Activated CD4-positive, alpha-beta T cell treated with anti-CD3 and anti-CD28 coated beads for 36 hours (primary cell): ENCODE results near the gene MFRP. TPM values are rescaled to one million over a fixed set of nuclear protein-coding genes. Genes with fewer than 3 reads are reported as not detected.

Experiments used
- ATAC-seq: fragments of 200-7000 bp; cut with Tn5 transposase; one replicate; pipeline ENCODE4 v1.10.0; 2021; ENCODE audit warnings: mild to moderate bottlenecking, moderate library complexity
- CTCF ChIA-PET: fragments of 350-600 bp; sonication (Branson Sonifier 250); formaldehyde crosslinking; loops from one replicate; lab custom pipeline; 2021; ENCODE audit warnings: antibody characterized with exemption; lab: Charles Lee
- POLR2A ChIA-PET: fragments of 350-600 bp; sonication (Branson Sonifier 250); formaldehyde crosslinking; loops from one replicate; lab custom pipeline; 2021; ENCODE audit warnings: antibody characterized with exemption, inconsistent platforms; lab: Charles Lee
- DNase-seq: peaks from one replicate; pipeline ENCODE4 v3.0.0-alpha.2; 2020
- H3K27ac Mint-ChIP-seq: one replicate; pipeline ENCODE4 v1.8.0; 2021; ENCODE audit warnings: mixed read lengths
- H3K27me3 Mint-ChIP-seq: one replicate; pipeline ENCODE4 v1.8.0; 2021; ENCODE audit warnings: mixed read lengths
- H3K36me3 Mint-ChIP-seq: one replicate; pipeline ENCODE4 v1.8.0; 2021; ENCODE audit warnings: low read depth, mixed read lengths
- H3K4me1 Mint-ChIP-seq: one replicate; pipeline ENCODE4 v1.8.0; 2021; ENCODE audit warnings: mixed read lengths
- H3K4me3 Mint-ChIP-seq: one replicate; pipeline ENCODE4 v1.8.0; 2021; ENCODE audit warnings: mild to moderate bottlenecking, moderate library complexity, mixed read lengths
- H3K9me3 Mint-ChIP-seq: one replicate; pipeline ENCODE4 v1.8.0; 2021; ENCODE audit warnings: low read depth, mixed read lengths
- intact Hi-C, 2 experiments: fragments of 100-400 bp; cut with DNase I in 1 of 2; cut with micrococcal nuclease in 1 of 2; formaldehyde crosslinking; loops; one replicate each; pipeline versions ENCODE4 v1.14.2 to v1.15.1; 2022 to 2024; cut with DNase I, micrococcal nuclease
- total RNA-seq, 2 experiments: library from RNA; stranded (reverse); gene quantifications; one replicate each; pipeline ENCODE4 v1.2.3, GENCODE V29; 2021

MFRP gene
- total RNA-seq, 2 experiments from 2014 or later = not detected

DNA sequence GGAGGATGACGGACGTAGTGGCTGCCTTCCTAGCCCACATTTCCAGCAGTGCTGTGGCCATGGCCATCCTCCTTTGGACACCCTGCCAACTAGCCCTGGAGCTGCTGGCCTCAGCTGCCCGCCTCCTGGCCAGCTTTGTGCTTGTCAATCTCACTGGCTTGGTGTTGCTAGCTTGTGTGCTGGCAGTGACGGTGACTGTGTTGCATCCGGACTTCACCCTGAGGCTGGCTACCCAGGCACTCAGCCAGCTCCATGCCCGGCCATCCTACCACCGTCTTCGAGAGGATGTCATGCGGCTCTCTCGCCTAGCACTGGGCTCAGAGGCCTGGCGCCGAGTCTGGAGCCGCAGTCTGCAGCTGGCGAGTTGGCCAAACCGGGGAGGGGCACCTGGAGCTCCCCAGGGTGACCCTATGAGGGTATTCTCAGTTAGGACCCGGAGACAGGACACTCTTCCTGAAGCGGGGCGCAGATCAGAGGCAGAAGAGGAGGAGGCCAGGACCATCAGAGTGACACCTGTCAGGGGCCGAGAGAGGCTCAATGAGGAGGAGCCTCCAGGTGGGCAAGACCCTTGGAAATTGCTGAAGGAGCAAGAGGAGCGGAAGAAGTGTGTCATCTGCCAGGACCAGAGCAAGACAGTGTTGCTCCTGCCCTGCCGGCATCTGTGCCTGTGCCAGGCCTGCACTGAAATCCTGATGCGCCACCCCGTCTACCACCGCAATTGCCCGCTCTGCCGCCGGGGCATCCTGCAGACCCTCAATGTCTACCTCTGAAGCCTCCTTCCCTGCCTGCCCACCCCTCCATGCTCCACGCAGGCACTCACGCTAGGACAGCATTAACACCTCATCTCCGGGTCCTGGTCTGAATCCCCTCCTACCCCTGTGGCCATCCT lies 10.6 kb downstream of the MFRP start:
- ATAC-seq (no peak), DNase-seq (no peak)
- Mint-ChIP-seq H3K4me1 (peaks cover 31% of the 10 kb centered on the region), H3K36me3 (peaks cover 7% of the 10 kb centered on the region), H3K27me3 (peaks cover 11% of the 10 kb centered on the region), H3K27ac (peak overlapping the region; percentile 99), H3K9me3 (no peaks in the 10 kb centered on the region), H3K4me3 (peak overlapping the region; percentile 99)
- POLR2A ChIA-PET = interaction anchor here (0.6 kb wide), 1 partner anchor 19 kb away, joined by 3 read pairs; no protein-coding TSS in a partner anchor
- intact Hi-C loops = loop anchor here in 1 of 2 experiments (5.0 kb wide), 1 partner anchor 136 kb away; no protein-coding TSS in a partner anchor
- CTCF ChIA-PET = interaction anchor here (1.4 to 1.6 kb wide), 2 partner anchors 20 to 139 kb away, joined by 4 to 5 read pairs; no protein-coding TSS in a partner anchor

- Mint-ChIP-seq H3K27ac (peak overlapping the region; percentile 99), H3K4me1 (peaks cover 29% of the 10 kb centered on the region), H3K9me3 (no peaks in the 10 kb centered on the region), H3K4me3 (peak overlapping the region; percentile 99), H3K36me3 (peaks cover 7% of the 10 kb centered on the region), H3K27me3 (peaks cover 9% of the 10 kb centered on the region)
- ChIA-PET POLR2A (interaction anchor here (0.6 kb wide), 1 partner anchor 20 kb away, joined by 3 read pairs; no protein-coding TSS in a partner anchor), CTCF (interaction anchor here (1.4 kb wide), 2 partner anchors 8 to 21 kb away, joined by 4 read pairs; no protein-coding TSS in a partner anchor)
- no peak for DNase-seq
- intact Hi-C loops = loop anchor here in 1 of 2 experiments (5.0 kb wide), 1 partner anchor 137 kb away; no protein-coding TSS in a partner anchor
- ATAC-seq = no peak
These were observed 11.3 kb downstream of the MFRP start for GRCh38 chr11:119335091-119335654.

DNA sequence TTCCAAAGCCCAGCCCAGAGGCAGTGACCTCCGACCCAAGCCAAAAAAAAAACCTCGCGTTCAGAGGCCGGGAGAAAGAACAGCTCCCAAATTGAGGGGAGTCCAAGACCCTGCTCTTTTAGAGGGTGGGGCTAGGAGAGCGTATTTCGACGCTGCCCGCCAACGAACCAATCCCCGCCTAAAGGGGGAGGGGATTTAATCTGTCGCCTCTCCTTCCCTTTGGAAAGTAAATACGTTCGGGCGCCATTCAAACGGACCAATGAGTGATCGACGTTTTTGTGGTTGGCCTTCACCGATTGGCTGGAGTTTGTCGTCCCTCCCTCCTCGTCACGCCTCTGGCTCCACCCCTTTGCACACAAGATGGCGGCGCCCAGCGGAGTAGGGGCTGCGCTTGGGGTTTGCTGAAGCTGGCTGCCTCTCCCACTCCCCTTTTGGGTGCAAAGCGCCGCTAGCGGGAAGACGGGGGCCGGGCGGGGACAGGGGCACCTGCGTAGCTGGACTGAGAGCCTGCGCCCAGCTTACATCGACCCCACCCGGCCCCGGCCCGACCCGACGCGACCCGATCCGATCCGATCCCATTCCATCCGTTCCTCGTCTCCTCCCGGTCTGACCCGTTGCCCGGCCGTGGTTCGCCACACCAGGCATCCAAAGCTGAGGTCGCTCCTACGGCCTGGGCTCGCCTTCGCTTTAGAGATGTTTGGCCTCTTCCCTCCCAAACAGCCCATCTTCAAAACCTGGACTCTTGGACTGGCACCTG lies 12.2 kb downstream of the MFRP start, which contains the start of gene RNF26:
RNF26 (plus strand) TSS at position 354 of the 757 bp plus-strand sequence. CDS start 596 bp downstream, outside the sequence.
- Mint-ChIP-seq H3K9me3 (no peaks in the 10 kb centered on the region), H3K27me3 (peaks cover 7% of the 10 kb centered on the region), H3K27ac (peak within 1 kb of the TSS; percentile 99), H3K4me1 (peaks cover 29% of the 10 kb centered on the region), H3K4me3 (peak within 1 kb of the TSS; percentile 99), H3K36me3 (peaks cover 7% of the 10 kb centered on the region)
- peak; percentile 96 for ATAC-seq
- intact Hi-C loops = loop anchor here (1.0 kb wide), 8 partner anchors 11 to 304 kb away; partner anchors contain the start of genes CBL (in 1 of the 2), HINFP (in 1 of the 2), SLC37A4 (in 1 of the 2) and USP2 (in 1 of the 2)
- POLR2A ChIA-PET = interaction anchor here (0.5 to 0.7 kb wide), 5 partner anchors 14 to 731 kb away, joined by 3 to 7 read pairs (median 3); no protein-coding TSS in a partner anchor
- peak; percentile 96 for DNase-seq
- CTCF ChIA-PET = interaction anchor here (0.6 to 1.6 kb wide), 5 partner anchors 9 to 198 kb away, joined by 3 to 4 read pairs (median 4); no protein-coding TSS in a partner anchor

- Mint-ChIP-seq H3K9me3 (no peaks in the 10 kb centered on the region), H3K4me3 (no peak overlapping the region), H3K27ac (no peak overlapping the region), H3K4me1 (peaks cover 21% of the 10 kb centered on the region), H3K27me3 (no peaks in the 10 kb centered on the region), H3K36me3 (peaks cover 5% of the 10 kb centered on the region)
- DNase-seq (no peak), ATAC-seq (no peak)
- CTCF ChIA-PET = interaction anchor here (1.1 to 2.5 kb wide), 2 partner anchors 8 to 9 kb away, joined by 6 to 22 read pairs; no protein-coding TSS in a partner anchor
- POLR2A ChIA-PET = interaction anchor here (0.6 kb wide), 1 partner anchor 250 kb away, joined by 6 read pairs; no protein-coding TSS in a partner anchor
- intact Hi-C loops = no loop called here
These were observed 14.3 kb downstream of the MFRP start for GRCh38 chr11:119332111-119332765.

GRCh38 chr11:119330237-119330636 lies 16.3 kb downstream of the MFRP start:
- H3K4me1 Mint-ChIP-seq = peaks cover 5% of the 10 kb centered on the region
- H3K27ac Mint-ChIP-seq = no peak overlapping the region
- H3K36me3 Mint-ChIP-seq = no peaks in the 10 kb centered on the region
- ATAC-seq (no peak), DNase-seq (no peak)
- ChIA-PET CTCF (interaction anchor here (1.1 to 1.4 kb wide), 2 partner anchors 9 to 26 kb away, joined by 3 read pairs; no protein-coding TSS in a partner anchor), POLR2A (no interaction called here)
- intact Hi-C loops = no loop called here
- H3K4me3 Mint-ChIP-seq = no peak overlapping the region
- H3K9me3 Mint-ChIP-seq = no peaks in the 10 kb centered on the region
- no peaks in the 10 kb centered on the region for H3K27me3 Mint-ChIP-seq

DNA sequence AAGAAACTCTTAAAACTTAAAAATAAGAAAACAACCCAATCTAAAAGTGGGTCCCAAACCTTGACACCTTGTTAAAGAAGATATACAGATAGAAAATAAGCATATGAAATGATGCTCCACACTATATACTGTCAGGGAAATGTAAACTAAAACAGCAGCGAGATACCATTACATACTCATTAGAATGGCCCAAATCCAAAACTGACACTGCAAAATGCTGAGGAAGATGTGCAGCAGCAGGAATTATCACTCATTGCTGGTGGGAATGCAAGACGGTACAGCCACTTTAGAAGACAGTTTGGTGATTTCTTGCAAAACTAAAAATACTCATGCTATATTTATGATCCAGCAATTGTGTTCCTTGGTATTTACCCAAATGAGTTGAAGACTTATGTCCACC lies 17.2 kb downstream of the MFRP start:
- DNase-seq (no peak), ATAC-seq (no peak)
- H3K4me3 Mint-ChIP-seq = no peak overlapping the region
- POLR2A ChIA-PET = no interaction called here
- intact Hi-C loops = no loop called here
- no peaks in the 10 kb centered on the region for H3K27me3 Mint-ChIP-seq
- H3K9me3 Mint-ChIP-seq = no peaks in the 10 kb centered on the region
- CTCF ChIA-PET = no interaction called here
- H3K36me3 Mint-ChIP-seq = no peaks in the 10 kb centered on the region
- no peaks in the 10 kb centered on the region for H3K4me1 Mint-ChIP-seq
- no peak overlapping the region for H3K27ac Mint-ChIP-seq

DNA sequence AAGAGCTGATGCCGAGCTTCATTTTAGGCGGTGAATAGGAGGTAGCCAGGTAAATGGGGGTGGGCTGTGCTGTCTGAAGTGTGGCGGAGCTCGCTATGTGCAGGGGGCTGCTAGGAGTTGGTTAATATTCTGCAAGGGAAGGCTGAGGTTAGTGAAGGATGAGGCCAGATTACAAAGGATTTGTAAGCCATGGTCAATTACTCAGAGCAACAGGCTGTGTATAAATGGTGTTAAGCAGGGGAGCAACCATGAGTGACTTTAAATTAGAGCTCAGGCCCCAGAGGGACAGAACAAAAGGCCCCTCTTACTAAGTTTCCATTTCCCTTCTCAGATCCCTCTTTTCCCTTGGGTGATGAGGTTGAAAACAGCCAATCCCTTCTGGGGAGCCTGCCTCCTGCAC lies 22.3 kb downstream of the MFRP start:
- ATAC-seq = no peak
- Mint-ChIP-seq H3K4me3 (no peak overlapping the region), H3K27ac (no peak overlapping the region), H3K27me3 (no peaks in the 10 kb centered on the region), H3K9me3 (no peaks in the 10 kb centered on the region), H3K4me1 (peaks cover 16% of the 10 kb centered on the region), H3K36me3 (no peaks in the 10 kb centered on the region)
- POLR2A ChIA-PET = no interaction called here
- intact Hi-C loops = loop anchor here (5.0 kb wide), 2 partner anchors 117 to 327 kb away; partner anchors contain the start of genes CBL (in 1 of the 2) and CENATAC (in 1 of the 2)
- CTCF ChIA-PET = interaction anchor here (0.6 to 6.2 kb wide), 34 partner anchors 8 to 306 kb away, joined by 3 to 69 read pairs (median 5); partner anchors contain the start of genes C1QTNF5, CBL, NLRX1 and RPS25
- no peak for DNase-seq

- peak; percentile 21 for ATAC-seq
- POLR2A ChIA-PET = no interaction called here
- H3K27ac Mint-ChIP-seq = no peak overlapping the region
These were observed 22.9 kb downstream of the MFRP start for GRCh38 chr11:119323532-119324033.

DNA sequence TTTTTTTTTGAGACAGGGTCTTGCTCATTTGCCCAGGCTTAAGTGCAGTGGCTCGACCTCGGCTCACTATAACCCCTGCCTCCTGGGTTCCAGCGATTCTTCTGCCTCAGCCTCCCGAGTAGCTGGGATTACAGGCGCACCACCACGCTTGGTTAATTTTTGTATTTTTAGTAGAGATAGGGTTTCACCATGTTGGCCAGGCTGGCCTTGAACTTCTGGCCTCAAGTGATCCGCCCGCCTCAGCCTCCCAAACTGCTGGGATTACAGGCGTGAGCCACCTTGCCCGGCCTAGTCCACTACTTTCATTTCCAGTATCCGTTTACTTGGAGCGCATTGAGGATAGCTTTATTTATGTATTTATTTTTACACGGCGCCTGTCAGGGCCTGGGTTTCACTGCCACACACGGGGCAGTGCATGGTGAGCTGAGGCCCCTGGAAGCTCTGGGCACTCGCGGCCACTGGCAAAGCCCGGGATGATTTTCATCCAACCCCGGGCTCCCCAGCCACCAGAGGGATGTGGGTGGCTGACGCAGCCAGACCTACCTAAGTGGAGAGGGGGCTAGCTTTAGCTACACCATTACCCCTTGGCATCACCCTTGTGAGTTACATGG lies 23.5 kb downstream of the MFRP start:
- POLR2A ChIA-PET = no interaction called here

More at GRCh38 chr11:119323532-119324033, 22.9 kb downstream of the MFRP start:
- Mint-ChIP-seq H3K4me3 (no peak overlapping the region), H3K27me3 (peaks cover 3% of the 10 kb centered on the region), H3K9me3 (no peaks in the 10 kb centered on the region), H3K36me3 (no peaks in the 10 kb centered on the region), H3K4me1 (peaks cover 20% of the 10 kb centered on the region)
- intact Hi-C loops = loop anchor here (1.0 to 5.0 kb wide), 6 partner anchors 11 to 326 kb away; partner anchors contain the start of genes CBL (in 1 of the 2), CENATAC (in 1 of the 2), DPAGT1 (in 1 of the 2) and HYOU1 (in 1 of the 2)
- DNase-seq = peak; percentile 90
- CTCF ChIA-PET = interaction anchor here (0.6 to 6.2 kb wide), 48 partner anchors 8 to 706 kb away, joined by 3 to 69 read pairs (median 4); partner anchors contain the start of genes C1QTNF5, CBL, NLRX1 and RNF26

More for the DNA sequence above, 23.5 kb downstream of the MFRP start:
- DNase-seq = no peak
- intact Hi-C loops = loop anchor here (1.0 to 5.0 kb wide), 6 partner anchors 11 to 326 kb away; partner anchors contain the start of genes CBL (in 1 of the 2), CENATAC (in 1 of the 2), DPAGT1 (in 1 of the 2) and HYOU1 (in 1 of the 2)
- CTCF ChIA-PET = interaction anchor here (0.5 to 6.2 kb wide), 39 partner anchors 9 to 981 kb away, joined by 3 to 69 read pairs (median 5); partner anchors contain the start of genes C1QTNF5, CBL, CD3D and NLRX1
- no peak for ATAC-seq
- Mint-ChIP-seq H3K27me3 (peaks cover 4% of the 10 kb centered on the region), H3K4me1 (peaks cover 25% of the 10 kb centered on the region), H3K9me3 (no peaks in the 10 kb centered on the region), H3K27ac (no peak overlapping the region), H3K36me3 (no peaks in the 10 kb centered on the region), H3K4me3 (no peak overlapping the region)
